BLaER1 treated with 17β-estradiol and CSF1 and Interleukin-3, amounts not matched to agents 10 nM and 100 nM (cell line): ENCODE results near the gene TMEM223.

Experiments
- H3K27ac ChIP-seq, 11 experiments: shearing (Covaris generic); formaldehyde crosslinking; 2 replicates each; pipeline ENCODE4 v1.8.1; 2022
- H3K27me3 ChIP-seq, 11 experiments: shearing (Covaris generic); formaldehyde crosslinking; 2 replicates each; pipeline ENCODE4 v1.8.1; 2022
- H3K36me3 ChIP-seq, 11 experiments: shearing (Covaris generic); formaldehyde crosslinking; 2 replicates each; pipeline ENCODE4 v1.8.1; 2022
- H3K4me1 ChIP-seq, 10 experiments: shearing (Covaris generic); formaldehyde crosslinking; 2 replicates each; pipeline ENCODE4 v1.8.1; 2022
- H3K4me2 ChIP-seq, 11 experiments: shearing (Covaris generic); formaldehyde crosslinking; 2 replicates each; pipeline ENCODE4 v1.8.1; 2022
- H3K4me3 ChIP-seq, 10 experiments: shearing (Covaris generic); formaldehyde crosslinking; 2 replicates each; pipeline ENCODE4 v1.8.1; 2022
- H3K9ac ChIP-seq, 11 experiments: shearing (Covaris generic); formaldehyde crosslinking; 2 replicates each; pipeline ENCODE4 v1.8.1; 2022
- H3K9me3 ChIP-seq, 11 experiments: shearing (Covaris generic); formaldehyde crosslinking; replicated peaks in 1 of 11; 2 replicates each; pipeline ENCODE4 v1.8.1; 2022
- H4K20me1 ChIP-seq, 11 experiments: shearing (Covaris generic); formaldehyde crosslinking; 2 replicates each; pipeline ENCODE4 v1.8.1; 2022
- Cebpa-rat ChIP-seq, 11 experiments: shearing (Covaris generic); IDR thresholded peaks; 2 replicates each; pipeline ENCODE4 v1.8.1; 2022

TMEM223 gene

GRCh38 chr11:62788991-62789390 lies 2.8 kb downstream of the TMEM223 start:
- TF ChIP-seq Cebpa-rat (IDR thresholded peaks at IDR 0.05) = no peak
- Histone ChIP-seq H3K9me3 (no peaks in the 10 kb centered on the region), H3K36me3 (peaks cover 37 to 70% (median 61%) of the 10 kb centered on the region in 11 experiments), H3K4me3 (peak overlapping the region in 2 of 10 experiments; percentile 94 to 96; a peak in 2 of 20 replicates), H3K4me1 (peaks cover 47 to 62% (median 58%) of the 10 kb centered on the region in 10 experiments), H4K20me1 (peaks cover 0 to 60% (median 28%) of the 10 kb centered on the region in 11 experiments; a peak in 16 of 22 replicates), H3K9ac (peak overlapping the region; percentile 7 to 97 (median 94); a peak in 13 of 22 replicates), H3K27ac (0 out of 22 replicates have a peak overlapping the region, but pooled peaks of 1 of the 11 experiments have one; percentile 0), H3K4me2 (peak overlapping the region; percentile 77 to 98 (median 95); a peak in 20 of 22 replicates), H3K27me3 (no peaks in the 10 kb centered on the region)

GRCh38 chr11:62787005-62787759 lies 4.6 kb downstream of the TMEM223 start, which contains the start of gene TMEM179B:
TMEM179B (plus strand) TSS chr11:62787402; CDS start chr11:62787432, 30 bp downstream.
- Histone ChIP-seq H3K27ac (peak within 1 kb of the TSS; percentile 83 to 96 (median 92)), H3K9me3 (no peaks in the 10 kb centered on the region), H3K4me3 (peak within 1 kb of the TSS; percentile 83 to 99 (median 95)), H3K9ac (peak within 1 kb of the TSS; percentile 86 to 97 (median 95)), H3K4me1 (peaks cover 40 to 46% (median 44%) of the 10 kb centered on the region in 10 experiments), H3K27me3 (no peaks in the 10 kb centered on the region), H3K4me2 (peak within 1 kb of the TSS; percentile 77 to 98 (median 95)), H4K20me1 (peaks cover 0 to 43% (median 22%) of the 10 kb centered on the region in 11 experiments; a peak in 14 of 22 replicates), H3K36me3 (peaks cover 27 to 68% (median 58%) of the 10 kb centered on the region in 11 experiments)
- TF ChIP-seq Cebpa-rat (IDR thresholded peaks at IDR 0.05) = no peak

- no peaks in the 10 kb centered on the region for H3K9me3 ChIP-seq
- peak overlapping the region; percentile 77 to 98 (median 93) for H3K4me2 ChIP-seq
- H3K27ac ChIP-seq = peak overlapping the region; percentile 83 to 96 (median 92)
- TF ChIP-seq Cebpa-rat (IDR thresholded peaks at IDR 0.05) = no peak
- H3K36me3 ChIP-seq = peaks cover 31 to 72% (median 61%) of the 10 kb centered on the region in 11 experiments
- peaks cover 38 to 43% (median 42%) of the 10 kb centered on the region in 10 experiments for H3K4me1 ChIP-seq
- peaks cover 0 to 41% (median 21%) of the 10 kb centered on the region in 11 experiments; a peak in 14 of 22 replicates for H4K20me1 ChIP-seq
- peak overlapping the region; percentile 86 to 97 (median 95) for H3K9ac ChIP-seq
- no peaks in the 10 kb centered on the region for H3K27me3 ChIP-seq
- peak overlapping the region; percentile 83 to 99 (median 95) for H3K4me3 ChIP-seq
These were observed 5.3 kb downstream of the TMEM223 start for GRCh38 chr11:62786318-62787004.

GRCh38 chr11:62782753-62783152 lies 9.1 kb downstream of the TMEM223 start:
- no peak for TF ChIP-seq Cebpa-rat (IDR thresholded peaks at IDR 0.05)
- Histone ChIP-seq H3K27me3 (no peaks in the 10 kb centered on the region), H4K20me1 (peaks cover 0 to 7% (median 0%) of the 10 kb centered on the region in 11 experiments; a peak in 3 of 22 replicates), H3K9ac (no peak overlapping the region), H3K27ac (no peak overlapping the region), H3K4me1 (peaks cover 7 to 13% (median 10%) of the 10 kb centered on the region in 10 experiments), H3K36me3 (peaks cover 25 to 80% (median 58%) of the 10 kb centered on the region in 11 experiments), H3K4me2 (no peak overlapping the region), H3K4me3 (no peak overlapping the region), H3K9me3 (no peaks in the 10 kb centered on the region)

GRCh38 chr11:62778441-62778840 lies 13.4 kb downstream of the TMEM223 start:
- H3K4me3 ChIP-seq = no peak overlapping the region
- no peaks in the 10 kb centered on the region for H3K27me3 ChIP-seq
- H4K20me1 ChIP-seq = peaks cover 0 to 7% (median 0%) of the 10 kb centered on the region in 11 experiments; a peak in 2 of 22 replicates
- H3K4me2 ChIP-seq = no peak overlapping the region
- H3K36me3 ChIP-seq = peaks cover 45 to 97% (median 68%) of the 10 kb centered on the region in 11 experiments
- peak overlapping the region in 1 of 11 experiments; percentile 13; a peak in 1 of 22 replicates for H3K27ac ChIP-seq
- H3K4me1 ChIP-seq = peaks cover 0 to 39% (median 24%) of the 10 kb centered on the region in 10 experiments; a peak in 17 of 20 replicates
- H3K9ac ChIP-seq = peak overlapping the region in 4 of 11 experiments; percentile 14 to 47 (median 18); a peak in 1 of 22 replicates
- TF ChIP-seq Cebpa-rat (IDR thresholded peaks at IDR 0.05) = no peak
- H3K9me3 ChIP-seq = no peaks in the 10 kb centered on the region

GRCh38 chr11:62777389-62777788 lies 14.4 kb downstream of the TMEM223 start:
- no peaks in the 10 kb centered on the region for H3K27me3 ChIP-seq
- H3K9me3 ChIP-seq = no peaks in the 10 kb centered on the region
- H3K4me1 ChIP-seq = peaks cover 3 to 50% (median 33%) of the 10 kb centered on the region in 10 experiments; a peak in 19 of 20 replicates
- H3K27ac ChIP-seq = peak overlapping the region in 4 of 11 experiments; percentile 9 to 43 (median 32); a peak in 6 of 22 replicates
- H4K20me1 ChIP-seq = peaks cover 0 to 4% (median 0%) of the 10 kb centered on the region in 11 experiments; a peak in 2 of 22 replicates
- no peak overlapping the region for H3K4me3 ChIP-seq
- peak overlapping the region in 10 of 11 experiments; percentile 14 to 68 (median 38); a peak in 15 of 22 replicates for H3K9ac ChIP-seq
- H3K4me2 ChIP-seq = peak overlapping the region in 4 of 11 experiments; percentile 11 to 67 (median 47); a peak in 10 of 22 replicates
- H3K36me3 ChIP-seq = peaks cover 39 to 89% (median 59%) of the 10 kb centered on the region in 11 experiments
- TF ChIP-seq Cebpa-rat (IDR thresholded peaks at IDR 0.05) = no peak

GRCh38 chr11:62775646-62776045 lies 16.2 kb downstream of the TMEM223 start:
- Histone ChIP-seq H3K27me3 (no peaks in the 10 kb centered on the region), H4K20me1 (peaks cover 0 to 4% (median 0%) of the 10 kb centered on the region in 11 experiments; a peak in 1 of 22 replicates), H3K4me1 (peaks cover 14 to 58% (median 43%) of the 10 kb centered on the region in 10 experiments), H3K27ac (peak overlapping the region in 7 of 11 experiments; percentile 6 to 68 (median 49); a peak in 11 of 22 replicates), H3K36me3 (peaks cover 32 to 74% (median 49%) of the 10 kb centered on the region in 11 experiments), H3K4me2 (peak overlapping the region in 5 of 11 experiments; percentile 0 to 62 (median 28); a peak in 6 of 22 replicates), H3K4me3 (no peak overlapping the region), H3K9ac (peak overlapping the region in 10 of 11 experiments; percentile 4 to 56 (median 28); a peak in 11 of 22 replicates), H3K9me3 (no peaks in the 10 kb centered on the region)
- no peak for TF ChIP-seq Cebpa-rat (IDR thresholded peaks at IDR 0.05)

- TF ChIP-seq Cebpa-rat (IDR thresholded peaks at IDR 0.05) = no peak
- peaks cover 32 to 62% (median 41%) of the 10 kb centered on the region in 11 experiments for H3K36me3 ChIP-seq
- no peak overlapping the region for H3K4me3 ChIP-seq
- H3K9me3 ChIP-seq = no peaks in the 10 kb centered on the region
- H4K20me1 ChIP-seq = peaks cover 0 to 4% (median 0%) of the 10 kb centered on the region in 11 experiments; a peak in 1 of 22 replicates
- H3K27me3 ChIP-seq = no peaks in the 10 kb centered on the region
- peak overlapping the region in 5 of 11 experiments; percentile 0 to 62 (median 28); a peak in 7 of 22 replicates for H3K4me2 ChIP-seq
- no peak overlapping the region for H3K9ac ChIP-seq
- H3K27ac ChIP-seq = peak overlapping the region in 4 of 11 experiments; percentile 39 to 68 (median 60); a peak in 7 of 22 replicates
- H3K4me1 ChIP-seq = peaks cover 27 to 71% (median 55%) of the 10 kb centered on the region in 10 experiments
These were observed 17.4 kb downstream of the TMEM223 start for GRCh38 chr11:62774407-62774806.
